HepG2 (cell line): ENCODE results near the gene MICAL3. TPM values are rescaled to one million over a fixed set of nuclear protein-coding genes. Genes with fewer than 3 reads are reported as not detected.

Experiments
- ATAC-seq: fragments of 200-7000 bp; cut with Tn5 transposase; 3 replicates; pipeline ENCODE4 v1.9.1; 2020; ENCODE audit warnings: mild to moderate bottlenecking, moderate library complexity
- BruUV-seq: library from RNA; stranded (reverse); fragments of 400-500 nt; replicated peaks from 2 replicates; lab custom pipeline; 2021; lab: Mats Ljungman, UMichigan
- CTCF ChIA-PET: fragments of 300-600 bp; formaldehyde crosslinking; extraction: SDS; loops from one replicate; lab custom pipeline; 2021; ENCODE audit warnings: low total read pairs, inconsistent platforms, low intra/inter-chr PET ratio; lab: Yijun Ruan, JAX
- POLR2A ChIA-PET: fragments of 350-600 bp; sonication (Branson Sonifier 250); formaldehyde crosslinking; loops from one replicate; lab custom pipeline; 2020; ENCODE audit warnings: antibody characterized with exemption, inconsistent platforms; lab: Yijun Ruan, JAX
- DNase-seq: peaks from one replicate; pipeline ENCODE4 v3.0.0-alpha.2; 2015; ENCODE audit warnings: low spot score
- FAIRE-seq: peaks from 3 replicates; lab custom pipeline; 2011; peaks lifted over from hg19 to GRCh38; lab: Jason Lieb, UNC
- H2AFZ ChIP-seq: one replicate; pipeline ENCODE4 v1.6.1; 2011; ENCODE audit warnings: low read length, inconsistent platforms
- H3K27ac ChIP-seq: fragments of 300-600 bp; 3 replicates; pipeline ENCODE4 v1.8.0; 2011; ENCODE audit warnings: mixed run types, mild to moderate bottlenecking, mixed read lengths, low read length, inconsistent platforms; ENCODE audit not compliant: insufficient read depth; ENCODE audit errors: extremely low read length
- H3K27me3 ChIP-seq, 2 experiments: fragments of 200-600 bp in 1 of 2; 2 replicates in 1 of 2; 3 replicates in 1 of 2; pipeline versions ENCODE4 v1.6.0 to v1.8.0; 2011; ENCODE audit warnings: low read length in 2 of 2, mild to moderate bottlenecking in 2 of 2, moderate library complexity in 2 of 2, inconsistent platforms in 1 of 2; ENCODE audit not compliant: insufficient read depth in 2 of 2, control insufficient read depth in 1 of 2
- H3K36me3 ChIP-seq, 2 experiments: fragments of 200-600 bp in 1 of 2; replicated peaks in 1 of 2; 2 replicates in 1 of 2; 3 replicates in 1 of 2; pipeline versions ENCODE4 v1.5.1 to v1.8.0; 2011; ENCODE audit warnings: low read length in 2 of 2, inconsistent platforms in 1 of 2; ENCODE audit not compliant: insufficient read depth in 2 of 2, control insufficient read depth in 1 of 2
- H3K4me1 ChIP-seq: 2 replicates; pipeline ENCODE4 v1.5.1; 2012; ENCODE audit warnings: low read length, inconsistent platforms; ENCODE audit not compliant: insufficient read depth
- H3K4me2 ChIP-seq: 2 replicates; pipeline ENCODE4 v1.6.0; 2011; ENCODE audit warnings: low read depth, low read length, inconsistent platforms
- H3K4me3 ChIP-seq, 3 experiments: fragments of 200-600 bp in 1 of 3; sonication (generic), shearing (Covaris generic) in 1 of 3; replicated peaks in 1 of 3; 2 replicates each; pipeline ENCODE4 v1.5.1; 2011 to 2016; ENCODE audit warnings: low read length in 3 of 3, inconsistent platforms in 2 of 3, low read depth in 2 of 3, mild to moderate bottlenecking in 2 of 3, control low read depth in 1 of 3, mixed read lengths in 1 of 3; ENCODE audit not compliant: insufficient read depth in 1 of 3
- H3K79me2 ChIP-seq: one replicate; pipeline ENCODE4 v1.6.1; 2011; ENCODE audit warnings: low read length, inconsistent platforms; ENCODE audit not compliant: insufficient read depth
- H3K9ac ChIP-seq: 2 replicates; pipeline ENCODE4 v1.6.0; 2011; ENCODE audit warnings: mild to moderate bottlenecking, low read depth, low read length, inconsistent platforms; ENCODE audit not compliant: insufficient read depth
- H3K9me3 ChIP-seq: 2 replicates; pipeline ENCODE4 v1.5.1; 2012; ENCODE audit warnings: mild to moderate bottlenecking, low read length
- H4K20me1 ChIP-seq: 2 replicates; pipeline ENCODE4 v1.6.0; 2011; ENCODE audit warnings: inconsistent platforms, mild to moderate bottlenecking, low read length, moderate library complexity; ENCODE audit not compliant: insufficient read depth
- ASH2L ChIP-seq: fragments of 300-600, 200-600 bp; sonication (generic); IDR thresholded peaks from 2 replicates; pipeline ENCODE4 v1.7.0; 2017; ENCODE audit warnings: low read depth, mild to moderate bottlenecking, moderate library complexity, mixed read lengths, low read length; ENCODE audit not compliant: insufficient read length
- CBX5 ChIP-seq: sonication (generic); formaldehyde crosslinking; IDR thresholded peaks from 2 replicates; pipeline ENCODE4 v1.4.0; 2020; ENCODE audit warnings: missing genetic modification reagents, borderline replicate concordance
- KDM1A ChIP-seq: IDR thresholded peaks from 2 replicates; pipeline ENCODE4 v1.6.1; 2016; ENCODE audit warnings: missing compliant biosample characterization
- NR2F1 ChIP-seq, 2 experiments: fragments of 450-650 bp in 1 of 2; formaldehyde crosslinking in 1 of 2; IDR thresholded peaks; 2 replicates each; pipeline versions ENCODE4 v1.5.0 to v1.6.1; 2016 to 2020; ENCODE audit warnings: mild to moderate bottlenecking in 1 of 2, missing compliant biosample characterization in 1 of 2, missing genetic modification reagents in 1 of 2, moderate library complexity in 1 of 2
- PITX1 ChIP-seq: sonication (generic); formaldehyde crosslinking; IDR thresholded peaks from 2 replicates; pipeline ENCODE4 v1.5.1; 2020; ENCODE audit warnings: mild to moderate bottlenecking, missing genetic modification reagents
- TCF7 ChIP-seq: sonication (generic); IDR thresholded peaks from 2 replicates; pipeline ENCODE4 v1.6.1; 2016; ENCODE audit warnings: antibody characterized with exemption, low read depth
- ZBTB46 ChIP-seq: sonication (generic); formaldehyde crosslinking; IDR thresholded peaks from 2 replicates; pipeline ENCODE4 v1.4.0; 2020; ENCODE audit warnings: mild to moderate bottlenecking, missing genetic modification reagents, borderline replicate concordance
- ZFP90 ChIP-seq: sonication (generic); formaldehyde crosslinking; IDR thresholded peaks from 2 replicates; pipeline ENCODE4 v1.8.0; 2022; ENCODE audit warnings: missing genetic modification reagents, mild to moderate bottlenecking, inconsistent platforms, borderline replicate concordance
- ZNF280B ChIP-seq: sonication (generic); formaldehyde crosslinking; IDR thresholded peaks from 2 replicates; pipeline ENCODE4 v1.5.0; 2020; ENCODE audit warnings: missing genetic modification reagents, mild to moderate bottlenecking, borderline replicate concordance
- ZNF451 ChIP-seq: sonication (generic); formaldehyde crosslinking; IDR thresholded peaks from 2 replicates; pipeline ENCODE4 v1.5.0; 2020; ENCODE audit warnings: mild to moderate bottlenecking, missing genetic modification reagents
- ZNF552 ChIP-seq: sonication (generic); formaldehyde crosslinking; IDR thresholded peaks from 2 replicates; pipeline ENCODE4 v1.9.0; 2022; ENCODE audit warnings: missing genetic modification reagents, mild to moderate bottlenecking, borderline replicate concordance
- ZNF562 ChIP-seq: sonication (generic); formaldehyde crosslinking; IDR thresholded peaks from 2 replicates; pipeline ENCODE4 v1.8.0; 2022; ENCODE audit warnings: missing genetic modification reagents, borderline replicate concordance
- ZNF674 ChIP-seq: sonication (generic); formaldehyde crosslinking; IDR thresholded peaks from 2 replicates; pipeline ENCODE4 v1.5.0; 2020; ENCODE audit warnings: low read depth, mild to moderate bottlenecking, missing genetic modification reagents
- ZNF776 ChIP-seq: sonication (generic); formaldehyde crosslinking; IDR thresholded peaks from 2 replicates; pipeline ENCODE4 v1.4.0; 2020; ENCODE audit warnings: mild to moderate bottlenecking, missing genetic modification reagents
- ZNF879 ChIP-seq: sonication (generic); formaldehyde crosslinking; IDR thresholded peaks from 2 replicates; pipeline ENCODE4 v1.8.1; 2023; ENCODE audit warnings: missing genetic modification reagents
- WGBS: methylation state at CpG from one replicate; pipeline ENCODE4 v1.1.6; 2017; ENCODE audit warnings: low lambda C conversion rate; 5-methylcytosine and 5-hydroxymethylcytosine counted together
- in situ Hi-C: cut with HindIII; loops from 2 replicates; pipeline ENCODE4 v1.10.0; 2017; ENCODE audit warnings: low pct_unique_long_range_greater_than_20kb; ENCODE audit not compliant: extremely low pct_ligation_motif_present
- intact Hi-C: fragments of 100-400 bp; cut with micrococcal nuclease; formaldehyde crosslinking; loops from one replicate; pipeline ENCODE4 v1.10.0; 2022; ENCODE audit not compliant: unreplicated experiment
- polyA plus RNA-seq, 8 experiments: library from polyadenylated mRNA; depleted of rRNA in 3 of 8; stranded (reverse) in 7 of 8; unstranded in 1 of 8; fragments of >200 nt; fragmentation: Illumina TruSeq in 4 of 8; extraction: Trizol in 4 of 8; gene quantifications; 2 replicates each; pipeline versions ENCODE4 v1.2.1 to v1.2.3, GENCODE V29; 2011 to 2016; ENCODE audit warnings: low read depth in 4 of 8, missing spikeins in 1 of 8, mixed read lengths in 1 of 8; ENCODE audit not compliant: insufficient read depth in 1 of 8
- total RNA-seq, 5 experiments: library from RNA; depleted of rRNA; stranded (reverse); fragments of >200 nt; fragmentation: Illumina TruSeq; extraction: Trizol; gene quantifications; 2 replicates each; pipeline ENCODE4 v1.2.3, GENCODE V29; 2016; ENCODE audit warnings: low read depth in 1 of 5
- TF ChIP-seq, protein P1 (sequence below): IDR thresholded peaks from 2 replicates; pipeline ENCODE4 v1.6.1; 2012; ENCODE audit warnings: low read depth, low read length, improper control_type of control experiment
- TF ChIP-seq, protein P2 (sequence below): sonication (generic); formaldehyde crosslinking; IDR thresholded peaks from 2 replicates; pipeline ENCODE4 v1.4.0; 2020; ENCODE audit warnings: missing genetic modification reagents; ENCODE audit errors: not compliant biosample characterization

Gene MICAL3
- total and polyA plus RNA-seq, 2 of the 13 experiments (the other 11 are each of a cell fraction or from before 2014, with no cell fraction given), result 5.3 to 12.5 TPM

DNA sequence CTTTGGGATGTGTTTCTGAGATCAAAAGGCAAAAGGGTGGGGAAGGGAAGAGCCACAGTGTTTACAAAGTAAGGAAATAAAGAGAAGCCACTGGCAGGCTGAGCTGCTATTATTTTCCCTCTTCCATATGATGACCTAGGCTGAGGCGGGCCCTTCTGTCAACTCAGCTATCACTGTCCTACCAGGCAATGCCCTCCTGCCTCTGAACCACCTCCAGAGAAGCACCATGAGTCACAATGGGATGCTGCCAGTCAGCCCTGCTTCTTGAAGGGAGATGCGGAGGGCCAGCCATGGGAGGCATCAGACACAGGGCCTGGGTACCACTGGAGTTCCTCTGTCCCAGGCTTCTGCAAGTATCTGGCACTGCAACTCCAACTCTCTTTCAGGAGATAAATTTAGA lies 142.2 kb downstream of the MICAL3 start (continued):
- no peak for TF ChIP-seq ZNF879
- no peak for TF ChIP-seq ZBTB46
- TF ChIP-seq KDM1A, result no peak
- TF ChIP-seq ASH2L, result no peak
- no peak for TF ChIP-seq ZNF552 (CRISPR knock-in tag)
- no peak for TF ChIP-seq ZNF674 (CRISPR knock-in tag)
- no peak for TF ChIP-seq PITX1 (CRISPR knock-in tag)
- TF ChIP-seq, all 625 proteins: peak for 0

- CTCF ChIA-PET, result no interaction called here
- in situ Hi-C loops, result no loop called here
Observed at GRCh38 chr22:17881366-17881765, 143.0 kb downstream of the MICAL3 start.

More at GRCh38 chr22:17881366-17881765, 143.0 kb downstream of the MICAL3 start:
- no TSS peak for BruUV-seq
- Histone ChIP-seq H3K27me3 (no peaks in the 10 kb centered on the region), H3K9me3 (no peaks in the 10 kb centered on the region), H3K4me3 (no peak overlapping the region), H3K4me2 (no peak overlapping the region), H2AFZ (no peak overlapping the region), H3K79me2 (no peaks in the 10 kb centered on the region), H3K36me3 (peaks cover 9 to 58% of the 10 kb centered on the region in 2 experiments; a peak in 4 of 5 replicates), H3K4me1 (no peaks in the 10 kb centered on the region), H4K20me1 (no peaks in the 10 kb centered on the region), H3K9ac (no peak overlapping the region), H3K27ac (no peak overlapping the region)
- FAIRE-seq (no peak), ATAC-seq (no peak), DNase-seq (no peak)
- TF ChIP-seq ZNF562 (CRISPR knock-in tag) (no peak), TCF7 (no peak), ZNF280B (CRISPR knock-in tag) (no peak), NR2F1 (CRISPR knock-in tag; IDR thresholded peaks at IDR 0.05) (no peak), CBX5 (CRISPR knock-in tag) (no peak), ZFP90 (no peak), ZNF776 (CRISPR knock-in tag) (no peak), ZNF451 (no peak)
- TF ChIP-seq, protein P1, sequence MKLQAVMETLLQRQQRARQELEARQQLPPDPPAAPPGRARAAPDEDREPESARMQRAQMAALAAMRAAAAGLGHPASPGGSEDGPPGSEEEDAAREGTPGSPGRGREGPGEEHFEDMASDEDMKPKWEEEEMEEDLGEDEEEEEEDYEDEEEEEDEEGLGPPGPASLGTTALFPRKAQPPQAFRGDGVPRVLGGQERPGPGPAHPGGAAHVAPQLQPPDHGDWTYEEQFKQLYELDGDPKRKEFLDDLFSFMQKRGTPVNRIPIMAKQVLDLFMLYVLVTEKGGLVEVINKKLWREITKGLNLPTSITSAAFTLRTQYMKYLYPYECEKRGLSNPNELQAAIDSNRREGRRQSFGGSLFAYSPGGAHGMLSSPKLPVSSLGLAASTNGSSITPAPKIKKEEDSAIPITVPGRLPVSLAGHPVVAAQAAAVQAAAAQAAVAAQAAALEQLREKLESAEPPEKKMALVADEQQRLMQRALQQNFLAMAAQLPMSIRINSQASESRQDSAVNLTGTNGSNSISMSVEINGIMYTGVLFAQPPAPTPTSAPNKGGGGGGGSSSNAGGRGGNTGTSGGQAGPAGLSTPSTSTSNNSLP, result no peak
- TF ChIP-seq, protein P2, sequence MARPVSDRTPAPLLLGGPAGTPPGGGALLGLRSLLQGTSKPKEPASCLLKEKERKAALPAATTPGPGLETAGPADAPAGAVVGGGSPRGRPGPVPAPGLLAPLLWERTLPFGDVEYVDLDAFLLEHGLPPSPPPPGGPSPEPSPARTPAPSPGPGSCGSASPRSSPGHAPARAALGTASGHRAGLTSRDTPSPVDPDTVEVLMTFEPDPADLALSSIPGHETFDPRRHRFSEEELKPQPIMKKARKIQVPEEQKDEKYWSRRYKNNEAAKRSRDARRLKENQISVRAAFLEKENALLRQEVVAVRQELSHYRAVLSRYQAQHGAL (CRISPR knock-in tag), result no peak
- POLR2A ChIA-PET, result no interaction called here
- intact Hi-C loops, result no loop called here
- 91% methylated on average over 6 of the region's 6 CpGs for WGBS
